HG03442 (cell line): ENCODE data around the gene MPDZ.
A peak's percentile ranks its signal among the peaks of the same experiment; 100 is the strongest.

ENCODE experiments used
- ATAC-seq: cut with Tn5 transposase; IDR thresholded peaks from one replicate; pipeline ENCODE4 v1.9.1; 2021; ENCODE audit warnings: mild to moderate bottlenecking, moderate library complexity; ENCODE audit not compliant: unreplicated experiment

MPDZ gene

DNA sequence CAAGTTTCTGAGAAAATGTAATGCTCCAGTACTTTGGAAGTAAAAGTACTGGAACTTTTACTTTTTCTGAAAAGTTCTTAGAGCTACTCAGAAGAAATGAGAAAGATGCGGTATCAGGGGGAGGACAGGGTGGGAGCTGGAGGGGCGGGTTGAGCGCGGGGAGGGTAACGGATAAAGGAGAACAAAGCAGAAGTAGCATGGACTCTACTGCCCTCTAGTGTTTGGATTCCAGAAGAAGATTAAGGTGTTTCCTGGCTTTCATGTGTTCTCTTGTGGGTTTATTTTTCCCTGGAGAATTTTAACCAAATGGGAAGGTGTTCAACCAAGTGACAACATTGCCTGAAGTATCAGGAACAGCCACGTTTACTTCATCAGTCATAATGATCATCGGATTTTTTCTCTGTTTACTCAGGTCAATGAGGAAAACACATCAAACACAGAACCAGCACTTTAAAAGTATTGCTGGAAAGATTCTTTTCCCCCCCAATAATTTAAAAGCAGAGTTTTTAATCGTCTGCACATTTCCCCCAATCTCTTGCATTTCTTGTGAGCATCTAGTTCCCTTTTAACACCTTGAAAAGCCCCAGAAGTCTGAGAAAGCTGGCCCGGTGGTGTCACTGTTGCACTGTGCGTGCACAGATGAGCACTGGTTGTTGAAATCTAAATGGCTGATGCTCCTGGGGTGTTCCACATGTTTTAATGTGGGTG lies 190.6 kb downstream of the MPDZ start:
- peak; percentile 67 for ATAC-seq

DNA sequence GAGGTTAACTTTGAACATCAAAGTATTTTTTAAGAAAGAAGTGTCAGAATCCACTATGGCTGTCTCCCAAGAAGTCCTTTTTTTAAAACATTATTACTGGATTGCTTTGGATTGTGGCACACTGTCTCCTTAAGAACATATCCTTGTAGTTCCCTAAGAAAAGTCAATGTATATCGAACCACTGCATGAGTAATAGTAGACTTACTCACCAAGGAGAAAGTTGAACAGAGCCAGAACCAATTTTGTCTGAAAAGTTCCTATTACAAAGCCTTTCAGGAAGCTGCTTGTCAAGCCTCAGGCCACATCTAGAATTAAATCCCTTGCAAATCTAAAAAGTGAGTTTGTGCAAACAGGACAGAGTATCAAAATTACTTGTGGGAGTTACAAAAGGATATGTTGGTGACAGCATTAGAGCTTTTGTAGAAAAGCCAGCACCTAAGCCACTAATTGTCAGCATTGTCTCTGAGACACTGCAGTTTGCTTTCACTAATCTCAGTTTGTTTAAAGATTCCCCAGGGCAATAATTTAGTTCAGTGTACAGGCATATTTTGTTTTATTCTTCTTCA lies 195.4 kb downstream of the MPDZ start:
- ATAC-seq: no peak

DNA sequence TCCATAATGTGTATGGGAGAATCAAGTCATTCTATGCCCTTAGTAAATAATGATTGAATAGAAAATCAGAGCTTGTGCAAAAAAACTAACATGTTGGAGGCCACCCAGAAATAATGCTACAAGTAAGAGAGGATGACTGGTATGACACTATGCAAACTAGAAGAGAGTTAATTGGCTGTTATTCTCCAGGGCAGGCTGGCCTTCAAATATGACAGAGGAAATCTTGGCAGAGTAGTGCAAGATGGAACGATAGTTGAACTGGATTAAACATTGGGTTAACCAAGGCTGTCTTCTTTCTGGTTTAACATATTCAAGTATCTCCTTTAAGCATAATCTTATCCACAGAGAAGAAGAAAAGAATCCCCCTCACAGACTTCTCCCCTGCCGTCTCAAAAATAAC lies 196.1 kb downstream of the MPDZ start:
- no peak for ATAC-seq

DNA sequence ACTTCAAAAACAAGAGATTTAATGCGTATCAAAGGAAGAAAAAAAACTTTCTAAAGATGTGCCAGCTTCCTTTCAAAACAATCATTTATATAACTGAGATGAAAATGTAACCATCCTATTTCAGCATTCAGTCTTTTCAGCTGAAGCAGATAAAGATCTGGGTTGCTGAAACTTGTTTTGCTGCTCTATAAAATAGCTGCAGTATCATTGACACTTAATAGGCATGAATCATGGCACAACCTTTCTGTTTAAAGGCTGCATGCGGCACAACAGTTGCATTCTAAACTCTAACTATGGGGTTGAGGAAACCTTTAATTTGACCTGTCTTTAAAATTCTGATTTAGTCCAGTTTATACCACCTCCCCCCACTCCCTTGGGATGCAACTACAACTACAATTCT lies 196.7 kb downstream of the MPDZ start:
- ATAC-seq: no peak

DNA sequence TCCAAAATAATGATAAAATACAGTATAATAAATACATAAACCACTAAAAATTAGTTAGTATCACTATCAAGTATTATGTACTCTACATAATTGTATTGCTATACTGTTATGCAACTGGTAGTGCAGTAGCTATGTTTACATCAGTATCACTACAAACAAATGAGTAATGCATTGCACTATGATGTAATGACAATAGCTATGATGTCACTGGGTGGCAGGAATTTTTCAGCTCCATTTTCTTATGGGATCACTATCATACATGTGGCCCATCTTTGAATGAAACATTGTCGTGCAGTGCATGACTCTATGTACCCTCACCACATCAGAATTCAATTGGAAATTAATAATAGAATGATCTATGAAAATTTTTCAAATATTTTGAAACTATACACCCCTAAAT lies 201.3 kb downstream of the MPDZ start:
- no peak for ATAC-seq

DNA sequence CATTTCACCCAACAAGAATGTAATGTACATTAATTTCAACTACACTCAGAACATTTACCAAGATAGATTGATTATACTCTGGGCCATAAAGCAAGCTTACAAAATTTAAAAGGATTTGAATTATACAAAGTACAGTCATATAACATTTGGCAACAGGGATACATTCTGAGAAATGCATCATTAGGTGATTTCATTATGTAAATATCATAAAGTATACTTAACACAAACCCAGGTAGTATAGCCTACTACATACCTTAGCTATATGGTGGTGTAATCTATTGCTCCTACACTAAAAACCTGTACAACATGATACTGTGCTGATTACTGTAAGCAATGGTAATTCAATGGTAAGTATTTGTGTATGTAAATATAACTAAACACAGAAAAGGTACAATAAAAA lies 202.9 kb downstream of the MPDZ start:
- no peak for ATAC-seq

DNA sequence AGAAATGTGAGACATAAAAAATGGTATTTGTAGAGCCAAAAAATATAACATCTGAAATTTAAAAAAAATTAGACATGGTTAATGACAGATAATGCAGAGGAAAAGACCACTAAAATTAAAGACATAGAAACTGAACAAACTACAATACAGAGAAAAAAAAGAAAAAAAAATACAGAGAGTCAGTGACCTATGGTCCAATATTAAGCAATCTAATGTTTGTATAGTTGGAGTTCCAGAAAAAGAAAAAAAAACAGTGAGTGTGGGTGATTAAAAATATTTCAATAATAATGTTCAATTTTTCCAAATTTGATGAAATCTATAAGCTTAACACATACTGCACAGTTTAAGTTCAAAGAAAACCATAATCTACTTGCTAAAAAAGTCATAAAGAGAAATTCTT lies 207.6 kb downstream of the MPDZ start:
- no peak for ATAC-seq

DNA sequence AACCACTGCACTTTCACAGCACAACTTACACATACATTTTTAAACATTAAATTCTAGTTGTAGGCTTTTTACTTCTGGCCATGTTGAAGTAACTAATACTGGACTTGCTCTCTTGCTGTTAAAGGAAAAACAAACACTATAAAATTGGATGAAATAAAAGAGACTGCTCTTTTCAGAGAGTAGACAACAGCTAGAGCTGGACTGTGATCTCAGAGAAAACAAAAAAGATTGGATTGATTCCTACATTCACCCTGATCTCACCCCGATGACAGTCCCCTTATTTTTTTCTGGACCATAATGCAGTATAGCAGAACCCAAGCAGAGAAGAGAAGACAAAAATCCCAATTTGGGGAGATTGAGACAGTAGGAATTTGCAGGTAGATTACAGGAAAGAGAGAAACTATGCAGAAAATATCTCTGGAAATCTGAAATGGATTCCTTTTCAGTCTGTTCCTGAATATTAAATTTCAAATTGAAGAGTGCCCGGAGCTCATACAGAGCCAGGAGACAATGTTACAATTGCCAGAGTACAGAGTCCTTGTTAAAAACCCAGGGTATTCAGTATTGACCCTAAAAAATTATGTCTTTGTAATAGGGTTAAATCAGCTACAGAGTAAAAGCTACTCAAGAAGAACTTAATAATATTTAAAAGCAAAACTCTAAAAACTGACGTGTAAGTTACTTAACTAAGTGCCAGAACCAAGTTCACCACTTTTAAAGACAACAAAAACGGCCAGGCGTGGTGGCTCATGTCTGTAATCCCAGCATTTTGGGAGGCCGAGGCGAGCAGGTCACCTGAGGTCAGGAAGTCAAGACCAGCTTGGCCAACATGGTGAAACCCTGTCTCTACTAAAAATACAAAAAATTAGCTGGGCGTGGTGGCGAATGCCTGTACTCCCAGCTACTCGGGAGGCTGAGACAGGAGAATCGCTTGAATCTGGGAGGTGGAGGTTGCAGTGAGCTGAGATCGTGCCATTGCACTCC lies 208.6 kb downstream of the MPDZ start:
- ATAC-seq: no peak

DNA sequence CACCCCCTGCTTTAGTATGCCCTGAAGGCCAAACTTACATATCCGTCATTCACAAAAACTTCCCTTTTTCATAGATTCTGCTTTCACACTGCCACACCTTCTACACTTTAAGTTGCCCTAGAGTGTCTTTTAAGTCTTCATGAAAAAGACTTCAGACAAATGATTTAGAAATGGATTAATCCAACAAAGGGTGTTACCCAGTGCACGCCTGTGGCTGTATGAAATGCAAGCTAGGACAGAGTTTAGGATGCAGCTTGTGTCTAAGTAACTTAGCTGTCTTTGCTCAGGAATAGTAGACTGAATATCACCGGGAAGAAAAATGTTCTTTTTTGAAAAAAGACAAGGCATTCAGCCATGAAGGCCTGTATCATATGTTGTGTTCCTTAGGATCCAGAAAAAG lies 210.0 kb downstream of the MPDZ start:
- ATAC-seq: no peak

DNA sequence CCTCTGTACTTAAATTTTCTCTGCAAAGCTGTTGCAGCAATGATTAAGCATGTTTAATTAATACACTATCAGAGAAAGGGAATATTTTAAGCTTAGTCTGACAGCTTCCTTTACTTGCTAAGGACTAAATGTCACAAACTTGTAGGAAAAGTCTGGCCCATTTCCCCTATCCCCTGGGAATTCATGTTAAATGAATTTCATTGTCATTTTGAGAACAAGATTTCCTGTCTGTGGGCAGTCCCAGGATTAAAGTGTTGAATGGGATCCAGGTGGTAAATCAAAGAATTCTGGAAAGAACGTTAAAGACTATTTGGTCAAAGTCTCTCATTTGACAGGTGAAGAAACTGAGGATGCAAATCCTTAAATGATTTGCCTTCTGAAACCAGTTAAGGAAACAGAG lies 214.8 kb downstream of the MPDZ start:
- no peak for ATAC-seq

DNA sequence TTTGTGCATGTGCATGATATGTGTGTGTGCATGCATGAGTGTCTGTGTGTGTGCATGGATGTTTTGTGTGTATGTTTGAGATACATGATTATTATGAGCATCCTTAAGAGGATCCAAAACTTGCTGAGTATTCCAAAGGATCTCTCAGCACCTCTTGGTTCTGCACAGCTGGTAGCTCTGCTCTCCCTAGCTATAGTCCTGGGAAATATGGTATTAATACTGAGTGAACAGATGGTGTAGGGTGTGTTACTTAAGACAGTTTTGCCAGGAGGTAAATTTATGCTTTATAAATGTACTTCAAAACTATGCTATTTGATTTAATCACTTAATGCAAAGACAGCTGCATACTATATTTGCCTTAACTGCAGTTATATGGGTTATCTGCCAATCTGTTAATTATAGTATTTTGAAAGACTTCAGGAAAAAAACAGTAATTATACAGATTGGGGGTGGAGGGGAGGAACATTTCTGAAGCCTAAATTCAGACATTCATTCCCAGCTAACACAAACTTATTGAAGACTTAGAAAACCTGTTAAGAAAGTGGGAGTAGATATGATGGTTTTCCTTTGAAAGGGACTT lies 215.5 kb downstream of the MPDZ start:
- ATAC-seq: no peak

DNA sequence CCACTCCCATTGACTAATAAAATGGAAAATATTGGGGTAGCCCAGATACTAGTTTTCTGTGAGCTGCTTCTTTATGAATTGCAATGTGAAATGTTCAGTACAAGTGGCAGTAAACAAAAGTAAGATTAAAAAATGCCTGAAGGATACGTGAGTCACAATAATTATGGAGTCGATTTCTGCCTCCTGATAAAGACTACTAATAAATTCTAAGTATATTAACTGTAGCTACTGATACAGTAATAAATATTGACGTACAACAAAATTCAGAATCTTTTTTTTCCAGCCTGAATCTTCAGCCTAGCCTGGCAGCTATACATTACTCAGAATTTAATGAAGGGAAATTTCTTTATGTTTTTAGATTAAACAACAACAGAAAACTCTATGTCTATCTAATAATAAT lies 218.1 kb downstream of the MPDZ start:
- ATAC-seq: no peak
